HG03565 (cell line): ENCODE results near the gene MEIS2.

Experiments
- ATAC-seq: cut with Tn5 transposase; IDR thresholded peaks from one replicate; pipeline ENCODE4 v1.9.1; 2021; ENCODE audit warnings: mild to moderate bottlenecking, moderate library complexity; ENCODE audit not compliant: unreplicated experiment

The MEIS2 gene

DNA sequence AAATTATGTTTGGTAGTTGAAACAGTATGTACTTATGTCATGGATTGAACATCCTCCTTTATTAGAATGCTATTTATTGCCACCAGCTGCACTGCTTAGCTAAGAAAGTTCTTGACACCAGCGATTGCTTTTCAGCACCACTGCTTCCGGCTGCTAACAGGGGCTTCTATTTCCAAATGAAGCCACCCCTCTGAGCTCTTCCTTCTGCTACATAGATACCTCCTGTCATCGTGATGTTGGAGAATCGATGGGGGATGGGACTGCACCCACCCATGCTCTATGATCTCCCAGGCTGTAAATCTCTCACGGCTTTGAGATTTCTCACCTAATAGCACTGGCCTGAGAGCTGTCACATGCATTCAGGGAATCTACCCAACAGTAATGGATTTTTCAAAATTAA is 259.2 kb downstream of the MEIS2 start:
- ATAC-seq = no peak
